Astrocyte (in vitro differentiated cells and primary cell): ENCODE measurements around the gene ICA1. TPM values are rescaled to one million over a fixed set of nuclear protein-coding genes. Genes with fewer than 3 reads are reported as not detected.

ENCODE experiments used
- DNase-seq: peaks from one replicate; pipeline ENCODE4 v3.0.0-alpha.2; 2010; ENCODE audit warnings: low read depth
- FAIRE-seq: peaks from 2 replicates; lab custom pipeline; 2011; peaks lifted over from hg19 to GRCh38; lab: Jason Lieb, UNC
- H2AFZ ChIP-seq: 2 replicates; pipeline ENCODE4 v1.6.0; 2012; ENCODE audit warnings: low read depth, low read length, inconsistent platforms
- H3K27ac ChIP-seq: 2 replicates; pipeline ENCODE4 v1.5.1; 2011; ENCODE audit warnings: low read depth, low read length, inconsistent platforms
- H3K27me3 ChIP-seq: 2 replicates; pipeline ENCODE4 v1.6.0; 2011; ENCODE audit warnings: low read length, inconsistent platforms; ENCODE audit not compliant: insufficient read depth
- H3K36me3 ChIP-seq: 2 replicates; pipeline ENCODE4 v1.5.1; 2011; ENCODE audit warnings: low read length, inconsistent platforms; ENCODE audit not compliant: insufficient read depth
- H3K4me1 ChIP-seq: 2 replicates; pipeline ENCODE4 v1.5.1; 2011; ENCODE audit warnings: low read length, inconsistent platforms; ENCODE audit not compliant: insufficient read depth
- H3K4me2 ChIP-seq: 2 replicates; pipeline ENCODE4 v1.6.0; 2012; ENCODE audit warnings: low read length, inconsistent platforms
- H3K4me3 ChIP-seq: 2 replicates; pipeline ENCODE4 v1.5.1; 2011; ENCODE audit warnings: low read depth, mild to moderate bottlenecking, low read length, inconsistent platforms; ENCODE audit not compliant: insufficient read depth
- H3K79me2 ChIP-seq: 2 replicates; pipeline ENCODE4 v1.6.0; 2012; ENCODE audit warnings: mild to moderate bottlenecking, low read length, inconsistent platforms; ENCODE audit not compliant: insufficient read depth
- H3K9ac ChIP-seq: 2 replicates; pipeline ENCODE4 v1.6.0; 2012; ENCODE audit warnings: mild to moderate bottlenecking, low read length, inconsistent platforms
- H3K9me3 ChIP-seq: 2 replicates; pipeline ENCODE4 v1.5.1; 2012; ENCODE audit warnings: low read depth, mild to moderate bottlenecking, low read length, inconsistent platforms; ENCODE audit not compliant: insufficient read depth
- H4K20me1 ChIP-seq: 2 replicates; pipeline ENCODE4 v1.6.0; 2012; ENCODE audit warnings: low read length, inconsistent platforms; ENCODE audit not compliant: insufficient read depth
- H3K27ac Mint-ChIP-seq: one replicate; pipeline ENCODE4 v1.8.0; 2021; ENCODE audit warnings: mild to moderate bottlenecking, mixed read lengths; ENCODE audit not compliant: unreplicated experiment
- H3K27me3 Mint-ChIP-seq: one replicate; pipeline ENCODE4 v1.8.0; 2021; ENCODE audit warnings: low read depth, mixed read lengths; ENCODE audit not compliant: unreplicated experiment
- H3K36me3 Mint-ChIP-seq: one replicate; pipeline ENCODE4 v1.8.0; 2021; ENCODE audit warnings: low read depth, mixed read lengths; ENCODE audit not compliant: unreplicated experiment
- H3K4me1 Mint-ChIP-seq: one replicate; pipeline ENCODE4 v1.8.0; 2021; ENCODE audit warnings: low read depth, mixed read lengths; ENCODE audit not compliant: unreplicated experiment
- H3K4me3 Mint-ChIP-seq: one replicate; pipeline ENCODE4 v1.8.0; 2021; ENCODE audit warnings: mild to moderate bottlenecking, moderate library complexity, mixed read lengths; ENCODE audit not compliant: unreplicated experiment
- H3K9me3 Mint-ChIP-seq: one replicate; pipeline ENCODE4 v1.8.0; 2021; ENCODE audit warnings: mild to moderate bottlenecking, mixed read lengths; ENCODE audit not compliant: unreplicated experiment
- EZH2 ChIP-seq: IDR thresholded peaks from 2 replicates; pipeline ENCODE4 v1.6.1; 2012; ENCODE audit warnings: mild to moderate bottlenecking, low read length, inconsistent platforms; ENCODE audit not compliant: insufficient read depth
- total RNA-seq: library from RNA; stranded (reverse); gene quantifications from 2 replicates; pipeline ENCODE4 v1.2.1, GENCODE V29; 2021
- TF ChIP-seq, protein P1 (sequence below): IDR thresholded peaks from 2 replicates; pipeline ENCODE4 v1.5.1; 2011; ENCODE audit warnings: low read depth, mild to moderate bottlenecking, inconsistent platforms, low read length, moderate library complexity; ENCODE audit not compliant: insufficient read depth

ICA1 gene
- total RNA-seq, 1 donor from 2014 or later = 8.0 TPM

DNA sequence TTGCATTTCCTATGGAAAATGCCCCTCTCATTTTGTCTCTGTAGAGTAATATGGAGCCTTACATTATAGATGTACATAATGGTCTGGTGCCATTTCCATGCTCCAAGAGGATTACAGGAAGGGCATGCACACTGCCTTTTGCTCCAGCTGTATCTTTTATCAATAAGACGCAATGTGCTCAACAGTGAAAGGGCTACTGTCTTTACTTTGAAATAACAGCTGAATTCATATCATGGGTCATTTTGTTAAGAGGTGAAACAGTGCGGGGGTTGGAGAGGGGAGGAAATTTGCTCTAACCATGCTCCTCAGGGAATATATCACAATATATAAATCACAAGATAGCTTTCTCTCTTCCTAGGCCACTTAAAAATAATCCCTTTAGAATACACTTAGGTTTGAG, 77.7 kb downstream of the ICA1 start:
- Histone ChIP-seq H3K27ac (no peak overlapping the region), H3K9ac (no peak overlapping the region), H3K79me2 (no peaks in the 10 kb centered on the region), H3K36me3 (no peaks in the 10 kb centered on the region), H2AFZ (no peak overlapping the region), H3K9me3 (no peaks in the 10 kb centered on the region), H3K4me2 (no peak overlapping the region), H3K4me3 (no peak overlapping the region), H4K20me1 (no peaks in the 10 kb centered on the region), H3K4me1 (no peaks in the 10 kb centered on the region), H3K27me3 (no peaks in the 10 kb centered on the region)
- Mint-ChIP-seq H3K36me3 (no peaks in the 10 kb centered on the region), H3K9me3 (no peaks in the 10 kb centered on the region), H3K27me3 (no peaks in the 10 kb centered on the region), H3K4me1 (no peaks in the 10 kb centered on the region), H3K4me3 (no peak overlapping the region), H3K27ac (no peak overlapping the region)
- TF ChIP-seq, protein P1, sequence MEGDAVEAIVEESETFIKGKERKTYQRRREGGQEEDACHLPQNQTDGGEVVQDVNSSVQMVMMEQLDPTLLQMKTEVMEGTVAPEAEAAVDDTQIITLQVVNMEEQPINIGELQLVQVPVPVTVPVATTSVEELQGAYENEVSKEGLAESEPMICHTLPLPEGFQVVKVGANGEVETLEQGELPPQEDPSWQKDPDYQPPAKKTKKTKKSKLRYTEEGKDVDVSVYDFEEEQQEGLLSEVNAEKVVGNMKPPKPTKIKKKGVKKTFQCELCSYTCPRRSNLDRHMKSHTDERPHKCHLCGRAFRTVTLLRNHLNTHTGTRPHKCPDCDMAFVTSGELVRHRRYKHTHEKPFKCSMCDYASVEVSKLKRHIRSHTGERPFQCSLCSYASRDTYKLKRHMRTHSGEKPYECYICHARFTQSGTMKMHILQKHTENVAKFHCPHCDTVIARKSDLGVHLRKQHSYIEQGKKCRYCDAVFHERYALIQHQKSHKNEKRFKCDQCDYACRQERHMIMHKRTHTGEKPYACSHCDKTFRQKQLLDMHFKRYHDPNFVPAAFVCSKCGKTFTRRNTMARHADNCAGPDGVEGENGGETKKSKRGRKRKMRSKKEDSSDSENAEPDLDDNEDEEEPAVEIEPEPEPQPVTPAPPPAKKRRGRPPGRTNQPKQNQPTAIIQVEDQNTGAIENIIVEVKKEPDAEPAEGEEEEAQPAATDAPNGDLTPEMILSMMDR = no peak
- TF ChIP-seq EZH2 = no peak
- FAIRE-seq (no peak), DNase-seq (no peak)

DNA sequence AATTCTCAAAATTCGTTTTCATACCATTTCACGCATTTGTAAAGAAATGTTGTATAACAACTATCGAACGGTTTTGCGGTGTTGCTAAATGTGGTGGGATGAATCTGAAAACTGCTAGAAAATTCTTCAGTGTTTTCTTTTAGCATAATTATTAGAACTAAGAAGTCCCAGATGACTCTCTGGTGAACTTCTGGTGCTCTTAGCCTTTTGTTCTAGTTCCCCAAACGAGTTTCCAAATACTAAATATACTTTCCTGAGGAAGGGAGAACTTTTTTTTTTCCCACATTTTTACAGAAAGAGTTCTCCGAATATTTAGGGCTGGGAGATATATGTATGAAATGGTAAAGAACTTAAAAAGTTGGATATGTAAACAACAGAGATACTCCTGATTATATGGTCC, 82.5 kb downstream of the ICA1 start:
- H3K79me2 ChIP-seq = no peaks in the 10 kb centered on the region
- no peaks in the 10 kb centered on the region for H4K20me1 ChIP-seq
- no peak overlapping the region for H3K9ac ChIP-seq
- H3K27me3 ChIP-seq = no peaks in the 10 kb centered on the region
- no peaks in the 10 kb centered on the region for H3K4me1 ChIP-seq
- Mint-ChIP-seq H3K27me3 (no peaks in the 10 kb centered on the region), H3K9me3 (no peaks in the 10 kb centered on the region), H3K4me1 (peaks cover 14% of the 10 kb centered on the region), H3K27ac (no peak overlapping the region), H3K36me3 (no peaks in the 10 kb centered on the region), H3K4me3 (no peak overlapping the region)
- no peaks in the 10 kb centered on the region for H3K9me3 ChIP-seq
- DNase-seq (no peak), FAIRE-seq (no peak)
- H2AFZ ChIP-seq = no peak overlapping the region
- no peak overlapping the region for H3K4me2 ChIP-seq
- H3K36me3 ChIP-seq = no peaks in the 10 kb centered on the region
- TF ChIP-seq, protein P1 = no peak
- no peak for TF ChIP-seq EZH2
- H3K27ac ChIP-seq = no peak overlapping the region
- no peak overlapping the region for H3K4me3 ChIP-seq

DNA sequence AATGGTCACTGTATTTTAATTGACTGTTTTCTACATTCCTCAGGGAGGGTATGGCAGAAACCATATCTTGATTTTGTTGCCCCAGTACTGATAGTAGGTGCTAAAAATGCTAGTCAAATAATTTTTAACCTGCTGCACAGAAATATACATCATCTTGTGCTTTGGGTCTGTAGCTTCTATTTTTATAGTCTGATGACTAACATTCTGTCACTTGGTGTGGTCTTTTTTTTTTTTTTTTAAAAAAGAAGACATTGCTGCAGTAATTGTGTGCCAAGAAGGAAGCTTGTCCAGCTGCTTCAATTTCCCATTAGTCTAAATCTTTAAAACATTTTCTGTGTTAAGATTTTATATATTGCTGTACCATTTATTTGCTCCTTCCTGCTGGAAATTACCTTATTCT, 83.6 kb downstream of the ICA1 start:
- no peaks in the 10 kb centered on the region for H3K36me3 Mint-ChIP-seq

More for the DNA sequence above, 83.6 kb downstream of the ICA1 start:
- Histone ChIP-seq H3K9me3 (no peaks in the 10 kb centered on the region), H2AFZ (no peak overlapping the region), H3K27ac (no peak overlapping the region), H4K20me1 (no peaks in the 10 kb centered on the region), H3K4me2 (no peak overlapping the region), H3K9ac (no peak overlapping the region), H3K27me3 (no peaks in the 10 kb centered on the region), H3K4me3 (no peak overlapping the region), H3K79me2 (no peaks in the 10 kb centered on the region), H3K36me3 (no peaks in the 10 kb centered on the region), H3K4me1 (no peaks in the 10 kb centered on the region)
- TF ChIP-seq, protein P1 = no peak
- no peak for TF ChIP-seq EZH2
- no peak for FAIRE-seq
- DNase-seq = no peak
- H3K27me3 Mint-ChIP-seq = no peaks in the 10 kb centered on the region
- no peaks in the 10 kb centered on the region for H3K9me3 Mint-ChIP-seq
- H3K4me3 Mint-ChIP-seq = no peak overlapping the region
- H3K4me1 Mint-ChIP-seq = peaks cover 14% of the 10 kb centered on the region
- H3K27ac Mint-ChIP-seq = no peak overlapping the region
